ENCODE data around the gene DNM3. TPM values are rescaled to one million over a fixed set of nuclear protein-coding genes. Genes with fewer than 3 reads are reported as not detected.
"Not testable (repeated sequence)": the region's sequence is repeated elsewhere in the genome, so short reads cannot be mapped to it uniquely, and the experiment has no call there.

Gene DNM3
- total and polyA plus RNA-seq, 5 experiments from 2014 or later, result 0.36 to 2.3 (median 0.41) TPM

GRCh38 chr1:172043900-172044299 lies 202.6 kb downstream of the DNM3 start:
- Mint-ChIP-seq H3K4me1 (peaks cover 13 to 16% (median 15%) of the 10 kb centered on the region in 4 donors), H3K36me3 (peaks cover 11 to 16% (median 16%) of the 10 kb centered on the region in 3 donors), H3K27ac (peak overlapping the region in 1 of 10 donors; percentile 13), H3K9me3 (peaks cover 0 to 9% (median 3%) of the 10 kb centered on the region in 9 donors), H3K27me3 (peaks cover 0 to 4% (median 0%) of the 10 kb centered on the region in 5 donors), H3K4me3 (no peak overlapping the region)
- ATAC-seq (no peak), DNase-seq (no peak)
- POLR2A ChIA-PET, result no interaction called here

GRCh38 chr1:172051898-172052297 lies 210.6 kb downstream of the DNM3 start:
- H3K4me1 Mint-ChIP-seq, result no peaks in the 10 kb centered on the region
- H3K27ac Mint-ChIP-seq, result no peak overlapping the region
- H3K36me3 Mint-ChIP-seq, result no peaks in the 10 kb centered on the region
- POLR2A ChIA-PET, result no interaction called here
- ATAC-seq (no peak), DNase-seq (no peak)
- no peaks in the 10 kb centered on the region for H3K9me3 Mint-ChIP-seq
- H3K27me3 Mint-ChIP-seq, result peaks cover 0 to 1% (median 0%) of the 10 kb centered on the region in 5 donors
- H3K4me3 Mint-ChIP-seq, result no peak overlapping the region

- H3K4me3 Mint-ChIP-seq, result no peak overlapping the region
- no peak overlapping the region for H3K27ac Mint-ChIP-seq
- H3K4me1 Mint-ChIP-seq, result no peaks in the 10 kb centered on the region
- DNase-seq (no peak), ATAC-seq (no peak)
- H3K9me3 Mint-ChIP-seq, result peaks cover 0 to 2% (median 0%) of the 10 kb centered on the region in 9 donors
- H3K36me3 Mint-ChIP-seq, result no peaks in the 10 kb centered on the region
- H3K27me3 Mint-ChIP-seq, result peaks cover 0 to 1% (median 0%) of the 10 kb centered on the region in 5 donors
- POLR2A ChIA-PET, result no interaction called here
Observed at GRCh38 chr1:172054172-172054571, 212.9 kb downstream of the DNM3 start.

- DNase-seq, H3K27me3 Mint-ChIP-seq, H3K27ac Mint-ChIP-seq, H3K36me3 Mint-ChIP-seq, H3K4me1 Mint-ChIP-seq, POLR2A ChIA-PET, H3K4me3 Mint-ChIP-seq, ATAC-seq, H3K9me3 Mint-ChIP-seq: not testable (repeated sequence)
Observed at GRCh38 chr1:172055816-172056419, 214.6 kb downstream of the DNM3 start.

GRCh38 chr1:172068334-172068733 lies 227.0 kb downstream of the DNM3 start:
- no peaks in the 10 kb centered on the region for H3K9me3 Mint-ChIP-seq
- no peaks in the 10 kb centered on the region for H3K36me3 Mint-ChIP-seq
- no peaks in the 10 kb centered on the region for H3K4me1 Mint-ChIP-seq
- no peak overlapping the region for H3K27ac Mint-ChIP-seq
- H3K4me3 Mint-ChIP-seq, result no peak overlapping the region
- H3K27me3 Mint-ChIP-seq, result no peaks in the 10 kb centered on the region
- DNase-seq (no peak), ATAC-seq (no peak)
- POLR2A ChIA-PET, result no interaction called here

- Mint-ChIP-seq H3K4me3 (no peak overlapping the region), H3K36me3 (no peaks in the 10 kb centered on the region), H3K27ac (no peak overlapping the region), H3K9me3 (no peaks in the 10 kb centered on the region), H3K4me1 (no peaks in the 10 kb centered on the region), H3K27me3 (no peaks in the 10 kb centered on the region)
- ATAC-seq (no peak), DNase-seq (no peak)
- POLR2A ChIA-PET, result no interaction called here
Observed at GRCh38 chr1:172069051-172069450, 227.8 kb downstream of the DNM3 start.

GRCh38 chr1:172069534-172069933 lies 228.2 kb downstream of the DNM3 start:
- Mint-ChIP-seq H3K27me3 (no peaks in the 10 kb centered on the region), H3K27ac (no peak overlapping the region), H3K9me3 (no peaks in the 10 kb centered on the region), H3K4me1 (no peaks in the 10 kb centered on the region), H3K4me3 (no peak overlapping the region), H3K36me3 (no peaks in the 10 kb centered on the region)
- DNase-seq (no peak), ATAC-seq (no peak)
- POLR2A ChIA-PET, result no interaction called here

GRCh38 chr1:172070055-172070454 lies 228.8 kb downstream of the DNM3 start:
- Mint-ChIP-seq H3K4me3 (no peak overlapping the region), H3K9me3 (peaks cover 0 to 4% (median 0%) of the 10 kb centered on the region in 9 donors), H3K27me3 (no peaks in the 10 kb centered on the region), H3K4me1 (no peaks in the 10 kb centered on the region), H3K27ac (no peak overlapping the region), H3K36me3 (no peaks in the 10 kb centered on the region)
- DNase-seq, result no peak
- no peak for ATAC-seq
- POLR2A ChIA-PET, result no interaction called here

- no peak for ATAC-seq
- Mint-ChIP-seq H3K27me3 (no peaks in the 10 kb centered on the region), H3K36me3 (no peaks in the 10 kb centered on the region), H3K27ac (no peak overlapping the region), H3K9me3 (peaks cover 0 to 5% (median 0%) of the 10 kb centered on the region in 9 donors), H3K4me1 (no peaks in the 10 kb centered on the region), H3K4me3 (no peak overlapping the region)
- DNase-seq, result no peak
- POLR2A ChIA-PET, result no interaction called here
Observed at GRCh38 chr1:172071746-172072145, 230.4 kb downstream of the DNM3 start.

- DNase-seq, H3K27ac Mint-ChIP-seq, POLR2A ChIA-PET, H3K27me3 Mint-ChIP-seq, H3K4me1 Mint-ChIP-seq, H3K9me3 Mint-ChIP-seq, H3K4me3 Mint-ChIP-seq, ATAC-seq, H3K36me3 Mint-ChIP-seq: not testable (repeated sequence)
Observed at GRCh38 chr1:172079859-172080258, 238.6 kb downstream of the DNM3 start.

- no peak for DNase-seq
- peaks cover 0 to 12% (median 0%) of the 10 kb centered on the region in 5 donors for H3K27me3 Mint-ChIP-seq
- POLR2A ChIA-PET, result no interaction called here
- no peak overlapping the region for H3K4me3 Mint-ChIP-seq
- peak overlapping the region in 1 of 10 donors; percentile 10 for H3K27ac Mint-ChIP-seq
- ATAC-seq, result no peak
- peaks cover 3 to 6% (median 6%) of the 10 kb centered on the region in 3 donors for H3K36me3 Mint-ChIP-seq
- H3K4me1 Mint-ChIP-seq, result no peaks in the 10 kb centered on the region
- H3K9me3 Mint-ChIP-seq, result peaks cover 0 to 9% (median 0%) of the 10 kb centered on the region in 9 donors
Observed at GRCh38 chr1:172083191-172083590, 241.9 kb downstream of the DNM3 start.

- Mint-ChIP-seq H3K4me1 (peaks cover 0 to under 1% (median 0%) of the 10 kb centered on the region in 4 donors), H3K27ac (no peak overlapping the region), H3K4me3 (no peak overlapping the region), H3K9me3 (peaks cover 0 to 1% (median 0%) of the 10 kb centered on the region in 9 donors), H3K27me3 (peaks cover 0 to 5% (median 0%) of the 10 kb centered on the region in 5 donors), H3K36me3 (peaks cover under 1 to 6% (median 3%) of the 10 kb centered on the region in 3 donors)
- DNase-seq, result no peak
- ATAC-seq, result no peak
- POLR2A ChIA-PET, result no interaction called here
Observed at GRCh38 chr1:172084876-172085275, 243.6 kb downstream of the DNM3 start.

- Mint-ChIP-seq H3K4me3 (no peak overlapping the region), H3K4me1 (peaks cover 1 to 5% (median 2%) of the 10 kb centered on the region in 4 donors)
- POLR2A ChIA-PET, result no interaction called here
Observed at GRCh38 chr1:172085317-172085716, 244.0 kb downstream of the DNM3 start.

GRCh38 chr1:172086137-172086536 lies 244.8 kb downstream of the DNM3 start:
- H3K4me3 Mint-ChIP-seq, result no peak overlapping the region
- H3K9me3 Mint-ChIP-seq, result no peaks in the 10 kb centered on the region
- ATAC-seq (no peak), DNase-seq (no peak)
- H3K4me1 Mint-ChIP-seq, result peaks cover 2 to 8% (median 3%) of the 10 kb centered on the region in 4 donors
- H3K27me3 Mint-ChIP-seq, result peaks cover 0 to 5% (median 0%) of the 10 kb centered on the region in 5 donors
- POLR2A ChIA-PET, result no interaction called here
- H3K27ac Mint-ChIP-seq, result no peak overlapping the region
- peaks cover 0 to 6% (median 3%) of the 10 kb centered on the region in 3 donors for H3K36me3 Mint-ChIP-seq

More at GRCh38 chr1:172085317-172085716, 244.0 kb downstream of the DNM3 start:
- Mint-ChIP-seq H3K36me3 (peaks cover 0 to 6% (median 3%) of the 10 kb centered on the region in 3 donors), H3K27ac (no peak overlapping the region), H3K27me3 (peaks cover 0 to 5% (median 0%) of the 10 kb centered on the region in 5 donors), H3K9me3 (no peaks in the 10 kb centered on the region)
- no peak for DNase-seq
- ATAC-seq, result no peak
